Prostate gland (tissue), 2 donors: ENCODE data around the gene MAB21L1.

ENCODE experiments used
- POLR2A ChIP-seq: fragments of 450-650 bp; IDR thresholded peaks from one replicate; pipeline ENCODE4 v1.6.1; 2016; ENCODE audit warnings: antibody characterized with exemption, mild to moderate bottlenecking
- TF ChIP-seq, protein P1 (sequence below), 4 experiments: fragments of 200-600 bp in 2 of 4; fragments of 450-650 bp in 2 of 4; sonication (generic) in 2 of 4; IDR thresholded peaks; 1 replicate in 3 of 4; 2 replicates in 1 of 4; pipeline ENCODE4 v1.5.1; 2016 to 2019; ENCODE audit warnings: antibody characterized with exemption in 4 of 4, mild to moderate bottlenecking in 2 of 4, moderate library complexity in 2 of 4

- TF ChIP-seq POLR2A = no peak
- TF ChIP-seq, protein P1, sequence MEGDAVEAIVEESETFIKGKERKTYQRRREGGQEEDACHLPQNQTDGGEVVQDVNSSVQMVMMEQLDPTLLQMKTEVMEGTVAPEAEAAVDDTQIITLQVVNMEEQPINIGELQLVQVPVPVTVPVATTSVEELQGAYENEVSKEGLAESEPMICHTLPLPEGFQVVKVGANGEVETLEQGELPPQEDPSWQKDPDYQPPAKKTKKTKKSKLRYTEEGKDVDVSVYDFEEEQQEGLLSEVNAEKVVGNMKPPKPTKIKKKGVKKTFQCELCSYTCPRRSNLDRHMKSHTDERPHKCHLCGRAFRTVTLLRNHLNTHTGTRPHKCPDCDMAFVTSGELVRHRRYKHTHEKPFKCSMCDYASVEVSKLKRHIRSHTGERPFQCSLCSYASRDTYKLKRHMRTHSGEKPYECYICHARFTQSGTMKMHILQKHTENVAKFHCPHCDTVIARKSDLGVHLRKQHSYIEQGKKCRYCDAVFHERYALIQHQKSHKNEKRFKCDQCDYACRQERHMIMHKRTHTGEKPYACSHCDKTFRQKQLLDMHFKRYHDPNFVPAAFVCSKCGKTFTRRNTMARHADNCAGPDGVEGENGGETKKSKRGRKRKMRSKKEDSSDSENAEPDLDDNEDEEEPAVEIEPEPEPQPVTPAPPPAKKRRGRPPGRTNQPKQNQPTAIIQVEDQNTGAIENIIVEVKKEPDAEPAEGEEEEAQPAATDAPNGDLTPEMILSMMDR (IDR thresholded peaks at IDR 0.05) = no peak
These were observed 4.1 kb downstream of the MAB21L1 start for GRCh38 chr13:35472323-35472881.
